SK-N-SH (cell line): ENCODE results near the gene WBP11. TPM values are rescaled to one million over a fixed set of nuclear protein-coding genes. Genes with fewer than 3 reads are reported as not detected.

Experiments
- CTCF ChIA-PET: fragments of 300-600, 350-600 bp; formaldehyde crosslinking; extraction: SDS; loops from one replicate; lab custom pipeline; 2021; lab: Yijun Ruan, JAX
- POLR2A ChIA-PET: fragments of 350-600 bp; sonication (Branson Sonifier 250); formaldehyde crosslinking; extraction: SDS; loops from one replicate; lab custom pipeline; 2020; ENCODE audit warnings: antibody characterized with exemption, inconsistent platforms; lab: Yijun Ruan, JAX
- DNase-seq: peaks from one replicate; pipeline ENCODE4 v3.0.0; 2012
- H2AFZ ChIP-seq: fragments of 200-600 bp; sonication (generic); 2 replicates; pipeline ENCODE4 v1.8.1; 2016; ENCODE audit warnings: antibody characterized with exemption, mild to moderate bottlenecking, low read depth
- H3F3A ChIP-seq: fragments of 200-600 bp; sonication (generic); replicated peaks from 2 replicates; pipeline ENCODE3; 2016; ENCODE audit warnings: antibody characterized with exemption, mild to moderate bottlenecking; ENCODE audit not compliant: insufficient read depth
- H3K27ac ChIP-seq, 2 experiments: fragments of 200-500 bp in 1 of 2; fragments of 200-600 bp in 1 of 2; sonication (Bioruptor generic) in 1 of 2; sonication (generic), shearing (Covaris generic) in 1 of 2; 2 replicates each; pipeline versions ENCODE4 v1.5.1 to v1.6.1; 2014 to 2016; ENCODE audit warnings: low read depth in 2 of 2, inconsistent platforms in 1 of 2, low read length in 1 of 2, mild to moderate bottlenecking in 1 of 2, mixed read lengths in 1 of 2
- H3K27me3 ChIP-seq: fragments of 200-600 bp; sonication (generic), shearing (Covaris generic); 2 replicates; pipeline ENCODE4 v1.6.1; 2016; ENCODE audit warnings: mixed run types; ENCODE audit not compliant: insufficient read depth
- H3K36me3 ChIP-seq, 2 experiments: fragments of 200-500 bp in 1 of 2; fragments of 200-600 bp in 1 of 2; sonication (Bioruptor generic) in 1 of 2; sonication (generic) in 1 of 2; replicated peaks in 1 of 2; 2 replicates each; pipeline versions ENCODE3 to v1.5.1; 2014 to 2016; ENCODE audit warnings: low read length in 1 of 2, mild to moderate bottlenecking in 1 of 2; ENCODE audit not compliant: insufficient read depth in 2 of 2, control insufficient read depth in 1 of 2
- H3K4me1 ChIP-seq, 2 experiments: fragments of 200-500 bp in 1 of 2; fragments of 200-600 bp in 1 of 2; sonication (Bioruptor generic) in 1 of 2; sonication (generic), shearing (Covaris generic) in 1 of 2; 2 replicates each; pipeline versions ENCODE4 v1.5.1 to v1.6.1; 2014 to 2016; ENCODE audit warnings: low read depth in 1 of 2, low read length in 1 of 2, mixed run types in 1 of 2; ENCODE audit not compliant: insufficient read depth in 2 of 2, control insufficient read depth in 1 of 2
- H3K4me2 ChIP-seq: fragments of 200-600 bp; sonication (generic), shearing (Covaris generic); 2 replicates; pipeline ENCODE4 v1.6.1; 2017; ENCODE audit warnings: mixed run types
- H3K4me3 ChIP-seq, 2 experiments: fragments of 200-500 bp in 1 of 2; fragments of 200-600 bp in 1 of 2; sonication (Bioruptor generic) in 1 of 2; sonication (generic), shearing (Covaris generic) in 1 of 2; 2 replicates each; pipeline versions ENCODE4 v1.5.1 to v1.8.1; 2014 to 2016; ENCODE audit warnings: low read depth in 2 of 2, inconsistent platforms in 1 of 2, low read length in 1 of 2, mild to moderate bottlenecking in 1 of 2, mixed read lengths in 1 of 2, moderate library complexity in 1 of 2
- H3K79me2 ChIP-seq: fragments of 200-600 bp; sonication (generic); 2 replicates; pipeline ENCODE4 v1.8.1; 2017; ENCODE audit warnings: mild to moderate bottlenecking; ENCODE audit not compliant: insufficient read depth
- H3K9ac ChIP-seq: fragments of 200-600 bp; sonication (generic); 2 replicates; pipeline ENCODE4 v1.6.1; 2017; ENCODE audit warnings: mixed run types
- H3K9me2 ChIP-seq: fragments of 200-600 bp; sonication (generic); 2 replicates; pipeline ENCODE4 v1.6.1; 2017; ENCODE audit warnings: mixed run types
- H3K9me3 ChIP-seq: fragments of 200-600 bp; sonication (generic); 2 replicates; pipeline ENCODE4 v1.6.1; 2017; ENCODE audit warnings: mixed run types, mild to moderate bottlenecking, moderate library complexity
- H4K20me1 ChIP-seq: fragments of 200-600 bp; sonication (generic); 2 replicates; pipeline ENCODE4 v1.6.1; 2017; ENCODE audit warnings: mild to moderate bottlenecking, mixed run types; ENCODE audit not compliant: insufficient read depth
- CHD2 ChIP-seq: fragments of 150-350 bp; IDR thresholded peaks from 2 replicates; pipeline ENCODE4 v1.6.1; 2018; ENCODE audit warnings: low read length; ENCODE audit not compliant: partially characterized antibody
- FOXM1 ChIP-seq: IDR thresholded peaks from 2 replicates; pipeline ENCODE4 v1.4.0; 2012; ENCODE audit warnings: low read depth, mild to moderate bottlenecking
- GABPA ChIP-seq: IDR thresholded peaks from 2 replicates; pipeline ENCODE4 v1.4.0; 2012; ENCODE audit warnings: low read depth, mild to moderate bottlenecking
- GATA2 ChIP-seq: sonication (generic); formaldehyde crosslinking; IDR thresholded peaks from 2 replicates; pipeline ENCODE4 v1.5.0; 2020; ENCODE audit warnings: mild to moderate bottlenecking, missing genetic modification reagents
- JUND ChIP-seq: IDR thresholded peaks from 2 replicates; pipeline ENCODE4 v1.4.0; 2012
- NRF1 ChIP-seq: IDR thresholded peaks from 2 replicates; pipeline ENCODE4 v1.6.1; 2012; ENCODE audit warnings: low read depth, mild to moderate bottlenecking, low read length
- POLR2AphosphoS5 ChIP-seq: IDR thresholded peaks from 2 replicates; pipeline ENCODE4 v1.6.1; 2012; ENCODE audit warnings: low read depth, low read length
- RAD21 ChIP-seq: IDR thresholded peaks from 2 replicates; pipeline ENCODE4 v1.6.1; 2012; ENCODE audit warnings: mild to moderate bottlenecking, low read length
- RCOR1 ChIP-seq: fragments of 150-350 bp; IDR thresholded peaks from 2 replicates; pipeline ENCODE4 v1.6.1; 2017; ENCODE audit warnings: antibody characterized with exemption, low read length
- REST ChIP-seq: IDR thresholded peaks from 2 replicates; pipeline ENCODE4 v1.6.1; 2012; ENCODE audit warnings: mild to moderate bottlenecking, low read depth, low read length, moderate library complexity
- SIN3A ChIP-seq: IDR thresholded peaks from 2 replicates; pipeline ENCODE4 v1.6.1; 2012; ENCODE audit warnings: low read depth, mild to moderate bottlenecking, low read length, moderate library complexity, borderline replicate concordance
- TAF1 ChIP-seq: IDR thresholded peaks from 2 replicates; pipeline ENCODE4 v1.6.1; 2012; ENCODE audit warnings: low read depth, mild to moderate bottlenecking, low read length, moderate library complexity, borderline replicate concordance
- TEAD4 ChIP-seq: IDR thresholded peaks from 2 replicates; pipeline ENCODE4 v1.4.0; 2012; ENCODE audit warnings: mild to moderate bottlenecking, borderline replicate concordance; ENCODE audit not compliant: insufficient read depth
- WGBS: methylation state at CpG from one replicate; pipeline ENCODE4 v1.1.6; 2017; ENCODE audit warnings: low lambda C conversion rate; 5-methylcytosine and 5-hydroxymethylcytosine counted together
- polyA plus RNA-seq, 3 experiments: library from polyadenylated mRNA; depleted of rRNA; stranded (reverse); fragments of >200 nt; gene quantifications; 2 replicates each; pipeline ENCODE4 v1.2.3, GENCODE V29; 2012

WBP11 gene
- polyA plus RNA-seq, 1 of the 3 experiments (the other 2 are of a cell fraction) = 18.7 TPM

GRCh38 chr12:14784471-14784870 lies 18.8 kb downstream of the WBP11 start:
- no peaks in the 10 kb centered on the region; a peak in 1 of 4 replicates for H3K4me1 ChIP-seq
- H3F3A ChIP-seq = peaks cover 4% of the 10 kb centered on the region
- 0 out of 2 replicates have a peak, but pooled peaks cover 4% of the 10 kb centered on the region for H3K79me2 ChIP-seq
- H3K9me2 ChIP-seq = no peaks in the 10 kb centered on the region
- no peaks in the 10 kb centered on the region for H3K9me3 ChIP-seq
- no peak overlapping the region for H3K4me3 ChIP-seq
- no peaks in the 10 kb centered on the region for H3K27me3 ChIP-seq
- no peak overlapping the region for H3K4me2 ChIP-seq
- no peak for DNase-seq
- H3K36me3 ChIP-seq = peaks cover 43 to 49% of the 10 kb centered on the region in 2 experiments
- POLR2A ChIA-PET = no interaction called here
- TF ChIP-seq GABPA = no peak
- no peak for TF ChIP-seq FOXM1
- no peak for TF ChIP-seq REST
- no peak for TF ChIP-seq GATA2 (CRISPR knock-in tag)
- TF ChIP-seq RAD21 = no peak
- no peak for TF ChIP-seq TEAD4
- TF ChIP-seq JUND = no peak
- TF ChIP-seq CHD2 = no peak
- CTCF ChIA-PET = interaction anchor here (0.6 to 1.0 kb wide), 2 partner anchors 14 to 211 kb away, joined by 3 to 4 read pairs; no protein-coding TSS in a partner anchor
- WGBS = 94% methylated on average over 2 of the region's 2 CpGs
- no peaks in the 10 kb centered on the region for H4K20me1 ChIP-seq
- no peak overlapping the region for H3K27ac ChIP-seq
- no peak overlapping the region for H3K9ac ChIP-seq
- no peak overlapping the region for H2AFZ ChIP-seq

GRCh38 chr12:14782756-14783155 lies 20.5 kb downstream of the WBP11 start:
- Histone ChIP-seq H3K27me3 (no peaks in the 10 kb centered on the region), H3K79me2 (no peaks in the 10 kb centered on the region), H3K9ac (no peak overlapping the region), H3K4me2 (no peak overlapping the region), H3K4me3 (no peak overlapping the region), H3K36me3 (peaks cover 29 to 33% of the 10 kb centered on the region in 2 experiments), H4K20me1 (no peaks in the 10 kb centered on the region), H3F3A (peaks cover 4% of the 10 kb centered on the region), H2AFZ (no peak overlapping the region), H3K9me2 (no peaks in the 10 kb centered on the region), H3K9me3 (no peaks in the 10 kb centered on the region), H3K27ac (no peak overlapping the region)
- DNase-seq = no peak
- CTCF ChIA-PET = interaction anchor here (1.4 to 2.7 kb wide), 2 partner anchors 13 to 20 kb away, joined by 4 to 16 read pairs; partner anchors contain the start of genes C12orf60 and WBP11
- POLR2A ChIA-PET = no interaction called here
- TF ChIP-seq TAF1 (no peak), FOXM1 (no peak), RCOR1 (no peak), POLR2AphosphoS5 (no peak), SIN3A (no peak), NRF1 (no peak)
- TF ChIP-seq, all 33 proteins: peak for 0
- H3K4me1 ChIP-seq = no peaks in the 10 kb centered on the region; a peak in 1 of 4 replicates
